Adrenal gland (tissue), 12 donors: ENCODE measurements around the gene SEC16A. TPM values are rescaled to one million over a fixed set of nuclear protein-coding genes. Genes with fewer than 3 reads are reported as not detected.

Source experiments
- DNase-seq, 7 donors: peaks; one replicate each; pipeline ENCODE4 v3.0.0-alpha.2; 2019 to 2020
- H3K27ac ChIP-seq, 5 donors: fragments of 200-600 bp; sonication (generic) in 4 of 5; 1 replicate in 3 of 5; 2 replicates in 2 of 5; pipeline versions ENCODE4 v1.5.1 to v1.8.0; 2016 to 2020; ENCODE audit warnings: mild to moderate bottlenecking in 1 of 5
- H3K27me3 ChIP-seq: fragments of 200-600 bp; 2 replicates; pipeline ENCODE4 v1.8.0; 2021
- H3K36me3 ChIP-seq, 2 donors: fragments of 200-600 bp; replicated peaks in 1 of 2; 1 replicate in 1 of 2; 2 replicates in 1 of 2; pipeline versions ENCODE4 v1.5.1 to v1.8.0; 2018 to 2022
- H3K4me1 ChIP-seq, 2 donors: fragments of 200-600 bp; replicated peaks in 1 of 2; 1 replicate in 1 of 2; 2 replicates in 1 of 2; pipeline versions ENCODE4 v1.5.1 to v1.8.0; 2018 to 2021
- H3K4me3 ChIP-seq, 4 donors: fragments of 200-600 bp; sonication (generic) in 3 of 4; one replicate each; pipeline ENCODE4 v1.5.1; 2016 to 2018
- H3K9me3 ChIP-seq, 3 donors: fragments of 200-600 bp; sonication (generic) in 1 of 3; replicated peaks in 1 of 3; 1 replicate in 2 of 3; 2 replicates in 1 of 3; pipeline versions ENCODE4 v1.5.1 to v1.8.0; 2016 to 2021
- POLR2A ChIP-seq, 2 donors: fragments of 450-650 bp; IDR thresholded peaks; one replicate each; pipeline ENCODE4 v1.6.1; 2017; ENCODE audit warnings: antibody characterized with exemption in 2 of 2, mild to moderate bottlenecking in 2 of 2, moderate library complexity in 1 of 2
- WGBS, 4 donors: extraction: QIAGEN DNeasy Blood & Tissue Kit in 2 of 4; methylation state at CpG; one replicate each; pipeline versions ENCODE4 v1.1.5 to v1.1.7; 2013 to 2017; 5-methylcytosine and 5-hydroxymethylcytosine counted together
- intact Hi-C, 2 donors: fragments of 100-400 bp; cut with DNase I; formaldehyde crosslinking; loops; one replicate each; pipeline versions ENCODE4 v1.14.1 to v1.15.0; 2022 to 2023
- polyA plus RNA-seq, 3 donors: library from polyadenylated mRNA; stranded (reverse); fragments of 200-250 nt in 2 of 3; fragments of 350-450 nt in 1 of 3; fragmentation: Illumina TruSeq in 1 of 3; extraction: RNeasy Lipid Tissue Mini Kit (QIAGEN cat#74804) in 1 of 3; gene quantifications; one replicate each; pipeline ENCODE4 v1.2.3, GENCODE V29; 2013 to 2014
- total RNA-seq, 9 donors: library from RNA; depleted of rRNA in 4 of 9; stranded (reverse); fragments of >200 nt in 4 of 9; fragments of 120-200 nt in 1 of 9; fragmentation: NEBNext Ultra II Directional in 1 of 9; extraction: Animal tissue kit (Norgen Biotek cat#: 25700) in 1 of 9; gene quantifications; one replicate each; pipeline versions ENCODE4 v1.1.0 to v1.2.4, GENCODE V29; 2013 to 2023
- TF ChIP-seq, protein P1 (sequence below), 6 experiments: fragments of 450-650 bp in 4 of 6; fragments of 200-600 bp in 2 of 6; sonication (generic) in 1 of 6; IDR thresholded peaks; 1 replicate in 5 of 6; 2 replicates in 1 of 6; pipeline versions ENCODE4 v1.5.1 to v1.8.0; 2016 to 2021; ENCODE audit warnings: antibody characterized with exemption in 6 of 6, mild to moderate bottlenecking in 2 of 6, moderate library complexity in 1 of 6
- donor health status: healthy with polysubstance abuse.
- donor health status: Bipolar disorder and iron deficiency.
- donor health status: DM: yes; HTN: yes; CAD: no.
- donor health status: DM: no; HTN: no; CAD: no.
- donor health status: DM: no; HTN: no; CAD: no.
- donor health status: DM: yes; HTN: yes; CAD: no.

Gene SEC16A
- total and polyA plus RNA-seq, 12 donors, result 18.8 to 107 (median 56.5) TPM

DNA sequence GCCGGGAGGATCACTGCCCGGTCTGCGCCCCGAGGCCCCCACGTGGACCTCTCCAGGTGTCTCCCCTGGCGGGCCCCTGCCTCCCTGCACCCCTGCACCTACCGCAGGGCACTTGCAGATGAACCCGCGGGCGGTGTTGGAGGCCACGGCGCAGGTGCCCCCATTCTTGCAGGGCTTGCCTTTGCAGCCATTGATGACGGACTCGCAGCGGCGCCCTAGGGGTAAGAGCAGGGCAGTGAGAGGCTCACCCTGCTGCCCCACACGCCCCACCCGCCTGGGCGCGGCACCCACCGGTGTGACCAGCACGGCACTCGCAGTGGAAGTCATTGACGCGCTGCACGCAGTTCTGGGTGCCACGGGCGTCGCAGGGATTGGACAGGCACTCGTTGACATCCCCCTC is 23.6 kb upstream of the SEC16A start:
- WGBS, 4 donors, result 95 to 96% (median 95%) methylated on average over 17 to 30 of the region's 30 CpGs
- H3K4me3 ChIP-seq, result no peak overlapping the region
- H3K27me3 ChIP-seq, result no peaks in the 10 kb centered on the region
- TF ChIP-seq, protein P1, sequence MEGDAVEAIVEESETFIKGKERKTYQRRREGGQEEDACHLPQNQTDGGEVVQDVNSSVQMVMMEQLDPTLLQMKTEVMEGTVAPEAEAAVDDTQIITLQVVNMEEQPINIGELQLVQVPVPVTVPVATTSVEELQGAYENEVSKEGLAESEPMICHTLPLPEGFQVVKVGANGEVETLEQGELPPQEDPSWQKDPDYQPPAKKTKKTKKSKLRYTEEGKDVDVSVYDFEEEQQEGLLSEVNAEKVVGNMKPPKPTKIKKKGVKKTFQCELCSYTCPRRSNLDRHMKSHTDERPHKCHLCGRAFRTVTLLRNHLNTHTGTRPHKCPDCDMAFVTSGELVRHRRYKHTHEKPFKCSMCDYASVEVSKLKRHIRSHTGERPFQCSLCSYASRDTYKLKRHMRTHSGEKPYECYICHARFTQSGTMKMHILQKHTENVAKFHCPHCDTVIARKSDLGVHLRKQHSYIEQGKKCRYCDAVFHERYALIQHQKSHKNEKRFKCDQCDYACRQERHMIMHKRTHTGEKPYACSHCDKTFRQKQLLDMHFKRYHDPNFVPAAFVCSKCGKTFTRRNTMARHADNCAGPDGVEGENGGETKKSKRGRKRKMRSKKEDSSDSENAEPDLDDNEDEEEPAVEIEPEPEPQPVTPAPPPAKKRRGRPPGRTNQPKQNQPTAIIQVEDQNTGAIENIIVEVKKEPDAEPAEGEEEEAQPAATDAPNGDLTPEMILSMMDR (IDR thresholded peaks at IDR 0.05), result no peak
- TF ChIP-seq POLR2A (IDR thresholded peaks at IDR 0.05), result no peak
- DNase-seq, result no peak
- H3K27ac ChIP-seq, result no peak overlapping the region
- peaks cover 0 to 93% of the 10 kb centered on the region in 2 donors for H3K36me3 ChIP-seq
- no peaks in the 10 kb centered on the region for H3K9me3 ChIP-seq
- intact Hi-C loops, result no loop called here
- no peaks in the 10 kb centered on the region for H3K4me1 ChIP-seq

- intact Hi-C loops, result no loop called here
- H3K4me3 ChIP-seq, result no peak overlapping the region
- TF ChIP-seq, protein P1 (IDR thresholded peaks at IDR 0.05), result no peak
- no peak for TF ChIP-seq POLR2A (IDR thresholded peaks at IDR 0.05)
- no peaks in the 10 kb centered on the region for H3K4me1 ChIP-seq
- no peaks in the 10 kb centered on the region for H3K27me3 ChIP-seq
- no peak for DNase-seq
- 91 to 93% (median 92%) methylated on average over 13 to 51 of the region's 51 CpGs for WGBS, 4 donors
- H3K27ac ChIP-seq, result no peak overlapping the region
- no peaks in the 10 kb centered on the region for H3K9me3 ChIP-seq
- peaks cover 0 to 94% of the 10 kb centered on the region in 2 donors for H3K36me3 ChIP-seq
These were observed 22.9 kb upstream of the SEC16A start for GRCh38 chr9:136505406-136506403.

GRCh38 chr9:136504512-136505348 is 21.9 kb upstream of the SEC16A start:
- Histone ChIP-seq H3K36me3 (peaks cover 0 to 94% of the 10 kb centered on the region in 2 donors), H3K27me3 (no peaks in the 10 kb centered on the region), H3K4me3 (no peak overlapping the region), H3K4me1 (no peaks in the 10 kb centered on the region), H3K27ac (no peak overlapping the region), H3K9me3 (no peaks in the 10 kb centered on the region)
- DNase-seq, result no peak
- 93 to 96% (median 95%) methylated on average over 48 to 68 of the region's 68 CpGs for WGBS, 4 donors
- intact Hi-C loops, result no loop called here
- TF ChIP-seq, protein P1 (IDR thresholded peaks at IDR 0.05), result no peak
- no peak for TF ChIP-seq POLR2A (IDR thresholded peaks at IDR 0.05)

- H3K4me1 ChIP-seq, result no peaks in the 10 kb centered on the region
- H3K36me3 ChIP-seq, result peaks cover 0 to 95% of the 10 kb centered on the region in 2 donors
- no peaks in the 10 kb centered on the region for H3K9me3 ChIP-seq
- DNase-seq, result no peak
- intact Hi-C loops, result no loop called here
- no peak overlapping the region for H3K4me3 ChIP-seq
- H3K27ac ChIP-seq, result no peak overlapping the region
- 89 to 92% (median 90%) methylated on average over 24 to 33 of the region's 33 CpGs for WGBS, 4 donors
- no peaks in the 10 kb centered on the region for H3K27me3 ChIP-seq
- TF ChIP-seq, protein P1 (IDR thresholded peaks at IDR 0.05), result no peak
- TF ChIP-seq POLR2A (IDR thresholded peaks at IDR 0.05), result no peak
These were observed 20.2 kb upstream of the SEC16A start for GRCh38 chr9:136502940-136503550.
